ENCODE data around the gene SSNA1. TPM values are rescaled to one million over a fixed set of nuclear protein-coding genes. Genes with fewer than 3 reads are reported as not detected.

The SSNA1 gene
- total RNA-seq, 4 donors from 2014 or later = 42.0 to 97.5 (median 62.8) TPM

GRCh38 chr9:137185921-137186320 is 2.6 kb upstream of the SSNA1 start:
- TF ChIP-seq CTCF (IDR thresholded peaks at IDR 0.05) (no peak), POLR2A (IDR thresholded peaks at IDR 0.05) (no peak)
- Histone ChIP-seq H3K27ac (no peak overlapping the region), H3K36me3 (peaks cover 33 to 54% of the 10 kb centered on the region in 2 donors), H3K9me3 (no peaks in the 10 kb centered on the region), H3K4me1 (peaks cover 29 to 30% of the 10 kb centered on the region in 2 donors), H3K27me3 (no peaks in the 10 kb centered on the region), H3K4me3 (replicated peaks in 1 of 3) (no peak overlapping the region)
- DNase-seq = no peak
- WGBS, 2 donors = 96 to 97% methylated on average over 8 to 19 of the region's 19 CpGs
- intact Hi-C loops (cut with DNase I) = loop anchor here (5.0 kb wide), 1 partner anchor 41 kb away; the partner anchor contains the start of genes CYSRT1 and RNF224

DNA sequence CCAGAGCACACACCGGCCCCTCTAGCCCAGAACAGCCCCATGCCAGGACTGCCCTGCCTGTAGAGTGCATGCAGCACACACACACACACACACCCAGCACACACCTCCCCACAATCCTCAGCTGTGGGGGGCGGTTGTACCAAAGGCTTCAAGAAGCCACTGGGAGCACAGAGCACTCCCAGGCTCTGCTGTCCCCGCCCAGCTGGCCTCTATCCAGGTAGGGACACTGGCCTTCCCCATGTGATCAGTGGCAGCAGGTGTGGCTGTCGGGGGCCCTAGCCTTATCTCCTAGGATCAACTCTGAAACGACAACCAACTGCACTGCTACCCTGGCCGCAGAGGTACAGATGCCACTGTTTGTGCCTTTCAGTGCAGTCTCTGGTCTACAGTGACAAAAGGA is 2.1 kb upstream of the SSNA1 start:
- Histone ChIP-seq H3K4me1 (peaks cover 29 to 30% of the 10 kb centered on the region in 2 donors), H3K27ac (no peak overlapping the region), H3K9me3 (no peaks in the 10 kb centered on the region), H3K27me3 (no peaks in the 10 kb centered on the region), H3K36me3 (peaks cover 29 to 49% of the 10 kb centered on the region in 2 donors), H3K4me3 (replicated peaks in 1 of 3) (no peak overlapping the region)
- intact Hi-C loops (cut with DNase I) = loop anchor here (5.0 kb wide), 1 partner anchor 41 kb away; the partner anchor contains the start of genes CYSRT1 and RNF224
- DNase-seq = no peak
- WGBS, 2 donors = 49 to 88% methylated on average over 3 of the region's 6 CpGs
- no peak for TF ChIP-seq POLR2A (IDR thresholded peaks at IDR 0.05)
- TF ChIP-seq CTCF (IDR thresholded peaks at IDR 0.05) = no peak

- no peak for TF ChIP-seq CTCF (IDR thresholded peaks at IDR 0.05)
- TF ChIP-seq POLR2A (IDR thresholded peaks at IDR 0.05) = no peak
- Histone ChIP-seq H3K27me3 (no peaks in the 10 kb centered on the region), H3K4me1 (peaks cover 29 to 30% of the 10 kb centered on the region in 2 donors), H3K9me3 (no peaks in the 10 kb centered on the region), H3K36me3 (peaks cover 27 to 39% of the 10 kb centered on the region in 2 donors), H3K27ac (no peak overlapping the region), H3K4me3 (replicated peaks in 1 of 3) (peak overlapping the region in 2 of 3 donors; percentile 70 to 90)
- DNase-seq = no peak
- intact Hi-C loops (cut with DNase I) = loop anchor here (5.0 kb wide), 1 partner anchor 40 kb away; the partner anchor contains the start of genes CYSRT1 and RNF224
- WGBS, 2 donors = 77 to 85% methylated on average over 4 to 7 of the region's 15 CpGs
These were observed 1.1 kb upstream of the SSNA1 start for GRCh38 chr9:137187386-137187785.

DNA sequence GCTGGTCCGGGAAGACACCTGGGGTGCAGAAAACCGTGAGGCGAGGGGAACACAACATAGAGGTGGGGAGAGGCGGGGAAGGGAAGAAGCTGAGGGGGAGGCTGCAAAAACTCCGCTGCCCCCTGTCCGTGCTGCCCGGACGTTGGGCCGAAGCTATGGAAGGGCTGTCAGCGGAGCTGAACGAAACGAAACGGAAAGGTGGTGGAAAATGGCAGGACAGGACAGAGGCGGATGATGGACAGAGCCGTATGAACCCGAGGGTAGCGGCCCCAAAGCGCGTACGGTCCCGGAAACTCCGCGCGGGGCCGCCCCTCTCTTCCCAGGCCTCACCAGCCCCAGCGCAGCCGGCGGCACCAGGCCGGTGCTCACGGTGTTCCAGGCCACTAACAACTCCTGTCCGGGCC is 388 bp upstream of the SSNA1 start:
- peaks cover 29 to 30% of the 10 kb centered on the region in 2 donors for H3K4me1 ChIP-seq
- intact Hi-C loops (cut with DNase I) = loop anchor here (5.0 kb wide), 1 partner anchor 39 kb away; the partner anchor contains the start of genes CYSRT1 and RNF224
- no peak for DNase-seq

More for the DNA sequence above, 388 bp upstream of the SSNA1 start:
- Histone ChIP-seq H3K9me3 (no peaks in the 10 kb centered on the region), H3K4me3 (replicated peaks in 1 of 3) (peak overlapping the region; percentile 70 to 90 (median 86)), H3K36me3 (peaks cover 21 to 32% of the 10 kb centered on the region in 2 donors), H3K27me3 (no peaks in the 10 kb centered on the region), H3K27ac (peak overlapping the region; percentile 70 to 88 (median 86))
- no peak for TF ChIP-seq CTCF (IDR thresholded peaks at IDR 0.05)
- no peak for TF ChIP-seq POLR2A (IDR thresholded peaks at IDR 0.05)
- 1% methylated on average over 24 to 28 of the region's 31 CpGs for WGBS, 2 donors

All from thyroid gland (tissue), 4 donors.